Spleen (tissue), 7 donors: ENCODE results near the gene ARMC3.

Experiments
- CTCF ChIP-seq, 11 experiments: fragments of 200-600 bp in 7 of 11; fragments of 450-650 bp in 4 of 11; sonication (generic) in 4 of 11; IDR thresholded peaks in 8 of 11; conservative IDR thresholded peaks in 3 of 11; 1 replicate in 7 of 11; 2 replicates in 4 of 11; pipeline versions ENCODE4 v1.4.0 to v1.8.0; 2016 to 2021; ENCODE audit warnings: antibody characterized with exemption in 11 of 11, inconsistent platforms in 4 of 11, mild to moderate bottlenecking in 1 of 11
- POLR2AphosphoS5 ChIP-seq, 3 donors: sonication (generic); formaldehyde crosslinking; IDR thresholded peaks; one replicate each; pipeline ENCODE4 v1.5.1; 2017; ENCODE audit warnings: antibody characterized with exemption in 3 of 3
- donor health status: DM: no; HTN: no; CAD: no; lungs with moderate emphysema.
- donor health status: DM: no; HTN: no; CAD: no.
- donor health status: DM: no; HTN: no; CAD: no.

GRCh38 chr10:22992075-22992474, 64.2 kb downstream of the ARMC3 start:
- no peak for TF ChIP-seq CTCF (IDR thresholded peaks at IDR 0.05 in 8 of 11, conservative IDR thresholded peaks at IDR 0.05 in 3 of 11)
- no peak for TF ChIP-seq POLR2AphosphoS5 (IDR thresholded peaks at IDR 0.05)
